Neural cell (in vitro differentiated cells): Measurements from ENCODE around the gene TYSND1. TPM values are rescaled to one million over a fixed set of nuclear protein-coding genes. Genes with fewer than 3 reads are reported as not detected.

Experiments
- H2AFZ ChIP-seq: fragments of 200-600, 300-800 bp; sonication (generic), shearing (Covaris generic); 2 replicates; pipeline ENCODE4 v1.6.0; 2014; ENCODE audit warnings: low read depth, mild to moderate bottlenecking, antibody characterized with exemption, low read length, moderate library complexity
- H3F3A ChIP-seq: fragments of 200-600 bp; shearing (Covaris generic); 2 replicates; pipeline ENCODE4 v1.6.1; 2016; ENCODE audit warnings: mild to moderate bottlenecking, moderate library complexity, mixed read lengths, antibody characterized with exemption, low read length; ENCODE audit not compliant: insufficient read depth, poor library complexity, severe bottlenecking
- H3K27ac ChIP-seq: fragments of 200-600, 300-800 bp; sonication (generic), shearing (Covaris generic); 2 replicates; pipeline ENCODE4 v1.5.1; 2014; ENCODE audit warnings: mild to moderate bottlenecking, low read length, moderate library complexity
- H3K27me3 ChIP-seq: fragments of 300-800, 200-600 bp; sonication (generic), shearing (Covaris generic); 2 replicates; pipeline ENCODE4 v1.6.0; 2014; ENCODE audit warnings: mild to moderate bottlenecking, low read depth, low read length, moderate library complexity; ENCODE audit not compliant: insufficient read depth
- H3K36me3 ChIP-seq: fragments of 300-800, 200-600 bp; sonication (generic), shearing (Covaris generic); 2 replicates; pipeline ENCODE4 v1.5.1; 2014; ENCODE audit warnings: mild to moderate bottlenecking, antibody characterized with exemption, low read length, moderate library complexity; ENCODE audit not compliant: insufficient read depth
- H3K4me2 ChIP-seq: fragments of 300-800, 200-600 bp; sonication (generic), shearing (Covaris generic); 2 replicates; pipeline ENCODE4 v1.6.0; 2014; ENCODE audit warnings: mild to moderate bottlenecking, low read length
- H3K4me3 ChIP-seq: fragments of 300-800, 200-600 bp; sonication (generic), shearing (Covaris generic); 2 replicates; pipeline ENCODE4 v1.5.1; 2014; ENCODE audit warnings: mild to moderate bottlenecking, low read length, moderate library complexity
- H3K79me2 ChIP-seq: fragments of 200-600 bp; shearing (Covaris generic); replicated peaks from 2 replicates; pipeline ENCODE4 v1.6.0; 2014; ENCODE audit warnings: mild to moderate bottlenecking, low read length, moderate library complexity; ENCODE audit not compliant: insufficient read depth
- H3K9ac ChIP-seq: fragments of 300-800, 200-600 bp; sonication (generic), shearing (Covaris generic); 2 replicates; pipeline ENCODE4 v1.6.1; 2016; ENCODE audit warnings: mild to moderate bottlenecking, low read length, mixed read lengths
- H3K9me2 ChIP-seq: fragments of 200-600 bp; shearing (Covaris generic); 2 replicates; pipeline ENCODE4 v1.6.1; 2016; ENCODE audit warnings: mild to moderate bottlenecking, low read length, mixed read lengths; ENCODE audit not compliant: insufficient read depth
- H3K9me3 ChIP-seq: fragments of 200-600, 300-800 bp; sonication (generic), shearing (Covaris generic); 2 replicates; pipeline ENCODE4 v1.6.1; 2016; ENCODE audit warnings: mild to moderate bottlenecking, mixed run types, low read length, moderate library complexity, mixed read lengths
- H4K20me1 ChIP-seq: fragments of 200-600 bp; shearing (Covaris generic); 2 replicates; pipeline ENCODE4 v1.6.1; 2016; ENCODE audit warnings: mild to moderate bottlenecking, mixed run types; ENCODE audit not compliant: insufficient read depth
- CTCF ChIP-seq: fragments of 450-650 bp; IDR thresholded peaks from 2 replicates; pipeline ENCODE4 v1.5.1; 2014; ENCODE audit warnings: antibody characterized with exemption, mild to moderate bottlenecking, moderate library complexity; ENCODE audit not compliant: poor library complexity, severe bottlenecking
- EP300 ChIP-seq: fragments of 450-650 bp; conservative IDR thresholded peaks from 2 replicates; pipeline ENCODE4 v1.6.1; 2014; ENCODE audit warnings: antibody characterized with exemption, mild to moderate bottlenecking, moderate library complexity; ENCODE audit not compliant: poor library complexity, severe bottlenecking
- EZH2 ChIP-seq: fragments of 200-600, 300-800 bp; shearing (Covaris generic), sonication (generic); IDR thresholded peaks from 2 replicates; pipeline ENCODE4 v1.6.1; 2014; ENCODE audit warnings: antibody characterized with exemption, low read length, borderline replicate concordance, mild to moderate bottlenecking; ENCODE audit not compliant: insufficient read depth, poor library complexity, severe bottlenecking
- MXI1 ChIP-seq: fragments of 450-650 bp; conservative IDR thresholded peaks from 2 replicates; pipeline ENCODE4 v1.6.1; 2014; ENCODE audit warnings: antibody characterized with exemption, mild to moderate bottlenecking; ENCODE audit not compliant: poor library complexity, severe bottlenecking
- POLR2AphosphoS5 ChIP-seq: IDR thresholded peaks from 2 replicates; pipeline ENCODE4 v1.6.1; 2012
- RAD21 ChIP-seq: fragments of 450-650 bp; conservative IDR thresholded peaks from 2 replicates; pipeline ENCODE4 v1.6.1; 2014; ENCODE audit warnings: antibody characterized with exemption, mild to moderate bottlenecking, moderate library complexity
- SMC3 ChIP-seq: fragments of 450-650 bp; conservative IDR thresholded peaks from 2 replicates; pipeline ENCODE4 v1.6.1; 2014; ENCODE audit warnings: antibody characterized with exemption, mild to moderate bottlenecking, moderate library complexity; ENCODE audit not compliant: poor library complexity
- TAF1 ChIP-seq: IDR thresholded peaks from 2 replicates; pipeline ENCODE4 v1.6.1; 2012; ENCODE audit warnings: low read depth
- polyA plus RNA-seq: library from polyadenylated mRNA; depleted of rRNA; stranded (reverse); fragments of >200 nt; gene quantifications from 2 replicates; pipeline ENCODE4 v1.2.3, GENCODE V29; 2014
- TF ChIP-seq, protein P1 (sequence below): IDR thresholded peaks from 2 replicates; pipeline ENCODE4 v1.6.1; 2012; ENCODE audit warnings: borderline replicate concordance

TYSND1 gene
- polyA plus RNA-seq, 1 donor from 2014 or later, result 10.3 TPM

DNA sequence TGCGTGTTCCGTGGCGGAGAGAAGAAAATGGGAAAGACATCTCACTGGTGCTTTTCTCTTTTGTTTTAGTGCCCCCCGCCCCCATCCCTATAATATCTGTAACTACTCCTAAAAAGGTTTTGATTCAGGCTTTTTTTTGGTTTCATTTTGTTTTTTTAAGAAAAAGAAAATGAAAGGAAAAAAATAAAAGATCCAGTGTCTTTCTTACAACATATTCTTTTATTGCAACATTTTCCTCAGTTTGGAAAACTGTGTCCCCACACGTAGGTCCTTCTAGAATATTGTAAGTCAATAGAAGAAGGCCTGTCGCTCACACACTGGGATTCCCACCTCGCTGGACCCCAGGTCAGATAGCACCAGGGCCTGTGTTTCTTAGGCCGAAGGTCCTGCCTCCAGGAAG is 34.4 kb downstream of the TYSND1 start:
- Histone ChIP-seq H3K36me3 (no peaks in the 10 kb centered on the region), H3K27ac (no peak overlapping the region), H3K79me2 (no peaks in the 10 kb centered on the region), H4K20me1 (no peaks in the 10 kb centered on the region), H3K27me3 (no peaks in the 10 kb centered on the region), H2AFZ (no peak overlapping the region), H3K9me3 (no peaks in the 10 kb centered on the region), H3K9ac (no peak overlapping the region), H3K9me2 (no peaks in the 10 kb centered on the region), H3K4me2 (no peak overlapping the region), H3F3A (no peaks in the 10 kb centered on the region), H3K4me3 (no peak overlapping the region)
- TF ChIP-seq SMC3 (no peak), POLR2AphosphoS5 (no peak), EP300 (no peak), EZH2 (no peak), RAD21 (no peak), MXI1 (no peak), CTCF (no peak), TAF1 (no peak)
- TF ChIP-seq, protein P1, sequence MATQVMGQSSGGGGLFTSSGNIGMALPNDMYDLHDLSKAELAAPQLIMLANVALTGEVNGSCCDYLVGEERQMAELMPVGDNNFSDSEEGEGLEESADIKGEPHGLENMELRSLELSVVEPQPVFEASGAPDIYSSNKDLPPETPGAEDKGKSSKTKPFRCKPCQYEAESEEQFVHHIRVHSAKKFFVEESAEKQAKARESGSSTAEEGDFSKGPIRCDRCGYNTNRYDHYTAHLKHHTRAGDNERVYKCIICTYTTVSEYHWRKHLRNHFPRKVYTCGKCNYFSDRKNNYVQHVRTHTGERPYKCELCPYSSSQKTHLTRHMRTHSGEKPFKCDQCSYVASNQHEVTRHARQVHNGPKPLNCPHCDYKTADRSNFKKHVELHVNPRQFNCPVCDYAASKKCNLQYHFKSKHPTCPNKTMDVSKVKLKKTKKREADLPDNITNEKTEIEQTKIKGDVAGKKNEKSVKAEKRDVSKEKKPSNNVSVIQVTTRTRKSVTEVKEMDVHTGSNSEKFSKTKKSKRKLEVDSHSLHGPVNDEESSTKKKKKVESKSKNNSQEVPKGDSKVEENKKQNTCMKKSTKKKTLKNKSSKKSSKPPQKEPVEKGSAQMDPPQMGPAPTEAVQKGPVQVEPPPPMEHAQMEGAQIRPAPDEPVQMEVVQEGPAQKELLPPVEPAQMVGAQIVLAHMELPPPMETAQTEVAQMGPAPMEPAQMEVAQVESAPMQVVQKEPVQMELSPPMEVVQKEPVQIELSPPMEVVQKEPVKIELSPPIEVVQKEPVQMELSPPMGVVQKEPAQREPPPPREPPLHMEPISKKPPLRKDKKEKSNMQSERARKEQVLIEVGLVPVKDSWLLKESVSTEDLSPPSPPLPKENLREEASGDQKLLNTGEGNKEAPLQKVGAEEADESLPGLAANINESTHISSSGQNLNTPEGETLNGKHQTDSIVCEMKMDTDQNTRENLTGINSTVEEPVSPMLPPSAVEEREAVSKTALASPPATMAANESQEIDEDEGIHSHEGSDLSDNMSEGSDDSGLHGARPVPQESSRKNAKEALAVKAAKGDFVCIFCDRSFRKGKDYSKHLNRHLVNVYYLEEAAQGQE, result no peak

DNA sequence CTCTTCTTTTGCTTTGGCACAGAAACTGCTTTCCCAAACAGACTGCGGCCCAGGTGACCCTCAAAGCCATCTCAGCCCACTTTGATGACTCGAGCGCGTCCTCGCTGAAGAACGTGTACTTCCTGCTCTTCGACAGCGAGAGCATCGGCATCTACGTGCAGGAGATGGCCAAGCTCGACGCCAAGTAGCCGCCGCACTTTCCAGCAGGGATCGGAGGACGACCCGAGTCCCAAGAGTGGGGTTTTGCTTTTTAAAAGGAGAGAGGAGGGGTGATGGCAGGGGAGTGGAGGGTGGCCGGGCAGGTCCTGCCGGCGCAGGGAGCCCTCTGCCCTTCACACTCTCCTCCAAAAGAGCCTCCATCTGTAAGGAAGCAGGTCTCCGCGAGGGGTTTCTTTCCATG is 35.0 kb downstream of the TYSND1 start:
- Histone ChIP-seq H3K36me3 (no peaks in the 10 kb centered on the region), H3K4me2 (no peak overlapping the region), H3F3A (no peaks in the 10 kb centered on the region), H3K4me3 (no peak overlapping the region), H3K9ac (no peak overlapping the region), H2AFZ (no peak overlapping the region), H3K27me3 (no peaks in the 10 kb centered on the region), H3K79me2 (no peaks in the 10 kb centered on the region), H4K20me1 (no peaks in the 10 kb centered on the region), H3K27ac (no peak overlapping the region), H3K9me2 (no peaks in the 10 kb centered on the region), H3K9me3 (no peaks in the 10 kb centered on the region)
- TF ChIP-seq MXI1 (no peak), TAF1 (no peak), CTCF (no peak), POLR2AphosphoS5 (no peak), EZH2 (no peak), EP300 (no peak), SMC3 (no peak), RAD21 (no peak)
- TF ChIP-seq, protein P1, result no peak
